GM21515 (cell line): ENCODE data around the gene MPC2.
A peak's percentile ranks its signal among the peaks of the same experiment; 100 is the strongest.

Experiments used
- ATAC-seq: cut with Tn5 transposase; IDR thresholded peaks from one replicate; pipeline ENCODE4 v1.9.1; 2021; ENCODE audit not compliant: unreplicated experiment

Gene MPC2

DNA sequence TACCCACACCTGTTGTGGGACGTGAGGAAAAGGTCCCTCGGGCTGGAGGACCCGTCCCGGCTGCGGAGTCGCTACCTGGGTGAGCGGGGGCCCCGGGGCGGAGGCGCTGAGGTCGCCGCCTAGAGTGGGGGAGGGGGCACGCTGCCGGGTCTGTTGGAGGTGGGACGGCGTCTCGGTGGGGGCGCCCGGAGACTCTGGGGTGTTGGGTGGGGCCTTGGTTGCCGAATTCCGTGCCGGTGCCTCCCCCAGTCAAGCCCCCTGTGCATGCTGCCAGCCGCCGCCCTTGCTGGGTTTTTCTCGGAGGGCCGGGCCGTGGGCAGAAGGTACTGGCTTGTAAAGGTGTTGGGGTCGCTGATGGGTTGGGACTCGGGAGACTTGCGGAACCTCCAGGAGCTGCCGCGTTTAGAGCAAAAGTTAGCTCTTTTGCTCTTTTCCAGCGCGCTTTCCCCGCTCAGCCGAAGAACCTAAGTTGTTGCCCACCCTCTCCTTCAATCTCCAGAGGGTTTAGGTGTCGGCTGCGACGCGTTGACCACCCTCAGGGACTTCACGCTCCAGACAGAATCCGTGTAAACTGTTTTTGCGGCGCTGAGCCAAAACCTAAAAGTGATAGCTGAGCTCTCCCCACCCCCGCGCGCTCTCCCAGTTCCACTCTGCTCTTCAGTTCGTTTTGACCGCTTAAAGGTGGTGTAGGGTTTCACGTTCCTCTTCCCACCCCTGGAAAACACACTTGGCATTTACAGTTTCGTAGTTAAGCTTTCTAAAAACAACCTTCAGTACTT, at the start of gene MPC2:
Gene MPC2 (minus strand): TSS at position 143 of the 779 bp plus-strand sequence. CDS start 1,231 bp downstream, outside the sequence.
- ATAC-seq: peak; percentile 19

- no peak for ATAC-seq
These were observed 48.1 kb upstream of the MPC2 start for GRCh38 chr1:167984886-167985489.

DNA sequence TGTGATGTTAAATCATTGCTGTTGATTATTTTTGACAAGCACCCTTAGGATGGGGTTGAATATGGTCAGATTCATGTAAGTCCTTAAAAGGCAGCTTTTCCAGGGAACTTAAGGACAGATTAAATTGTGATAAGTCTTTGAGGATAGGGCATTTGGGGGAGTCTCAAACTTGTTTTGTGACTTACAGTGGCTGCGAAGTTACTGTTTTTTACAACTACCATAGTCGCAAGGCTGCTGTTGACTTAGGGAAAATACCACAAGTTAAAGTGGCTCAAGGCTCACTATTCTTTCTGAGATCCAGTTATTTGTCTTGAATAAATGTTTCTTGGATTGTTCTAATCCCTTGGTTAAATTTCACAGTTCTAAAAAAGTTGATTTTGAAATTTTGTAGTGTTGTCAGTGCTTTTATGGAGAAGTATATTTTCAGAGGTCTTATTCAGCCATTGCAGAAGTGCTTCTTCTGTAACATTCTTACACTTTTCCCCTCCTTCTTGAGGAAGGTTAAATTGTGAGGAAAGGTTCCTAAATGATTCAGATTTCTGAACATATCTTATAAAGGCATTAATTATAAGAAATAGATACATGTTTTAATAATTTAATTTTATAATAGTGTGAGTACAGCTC, 47.0 kb upstream of the MPC2 start:
- ATAC-seq: no peak

GRCh38 chr1:167981933-167982332, 45.1 kb upstream of the MPC2 start:
- ATAC-seq: no peak

DNA sequence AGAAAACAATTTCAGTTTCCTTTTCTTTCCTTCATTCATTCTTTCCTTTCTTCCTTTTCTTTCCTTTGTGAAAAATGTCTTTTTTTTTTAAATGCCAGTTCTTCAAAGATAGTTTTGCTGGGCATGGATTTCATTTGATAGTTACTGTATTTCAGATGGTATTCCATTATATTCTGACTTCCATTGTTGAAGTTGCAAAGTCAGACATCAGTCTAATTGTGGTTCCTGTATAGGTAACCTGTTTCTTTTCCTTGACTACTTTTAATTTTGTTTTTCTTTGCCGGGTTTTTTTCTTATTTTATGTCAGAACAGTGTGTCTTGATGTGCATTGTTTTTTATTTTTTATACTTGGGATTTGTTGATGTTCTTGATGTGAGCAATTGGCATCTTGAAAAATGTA, 40.4 kb upstream of the MPC2 start:
- no peak for ATAC-seq

GRCh38 chr1:167974698-167975097, 37.8 kb upstream of the MPC2 start:
- ATAC-seq: no peak

DNA sequence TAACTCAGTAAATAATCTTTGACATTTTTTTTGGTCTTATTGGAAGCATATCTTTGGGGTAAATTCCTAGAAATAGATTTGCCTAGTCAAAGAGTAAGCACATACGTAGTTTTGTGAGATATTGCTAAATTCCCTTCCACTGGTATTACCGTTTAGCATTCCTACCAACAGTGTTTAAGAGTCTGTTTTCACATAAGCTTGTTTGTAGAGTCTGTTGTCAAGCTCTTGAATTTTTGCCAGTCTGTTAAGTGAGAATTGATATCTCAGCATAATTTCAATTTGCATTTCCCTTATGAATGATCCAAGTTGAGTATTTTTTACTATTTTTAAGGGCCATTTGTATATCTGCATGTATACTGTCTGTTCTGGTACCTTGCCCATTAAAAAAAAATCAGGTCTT, 37.0 kb upstream of the MPC2 start:
- ATAC-seq: no peak

DNA sequence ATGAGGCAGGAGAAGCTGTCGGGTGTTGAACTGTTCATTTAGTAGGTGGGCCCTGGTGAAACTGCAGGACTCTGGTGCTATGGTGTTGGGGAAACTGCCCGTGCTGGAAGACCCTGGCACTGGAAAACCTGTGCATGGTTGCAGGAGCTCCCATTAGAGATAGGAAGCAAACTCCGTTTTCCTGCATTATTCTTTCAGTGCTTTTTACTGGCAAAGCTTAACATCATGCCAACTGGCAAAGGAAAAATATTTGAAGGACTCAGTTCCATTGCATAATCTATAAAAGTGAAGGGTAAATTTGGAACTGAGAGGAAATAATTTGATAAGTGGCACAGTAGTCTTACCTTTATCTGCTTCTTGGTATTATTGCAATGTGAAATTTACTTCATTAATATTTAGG, 31.7 kb upstream of the MPC2 start:
- ATAC-seq: no peak

GRCh38 chr1:167966050-167966449, 29.2 kb upstream of the MPC2 start:
- ATAC-seq: no peak

DNA sequence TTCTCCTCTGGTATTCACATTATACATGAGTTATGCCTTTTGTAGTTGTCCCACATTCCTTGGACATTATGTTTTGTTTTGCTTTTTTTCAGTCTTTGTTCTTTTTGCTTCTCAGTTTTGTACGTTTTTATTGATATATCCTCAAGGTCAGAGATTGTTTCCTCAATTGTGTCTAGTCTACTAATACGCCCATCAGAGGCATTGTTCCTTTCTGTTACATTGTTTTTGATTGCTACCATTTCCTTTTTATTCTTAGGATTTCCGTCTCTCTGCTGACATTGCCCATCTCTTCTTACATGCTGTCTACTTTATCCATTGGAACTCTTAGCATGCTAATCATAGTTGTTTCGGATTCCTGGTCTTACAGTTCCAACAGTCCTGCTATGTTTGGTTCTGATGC, 27.8 kb upstream of the MPC2 start:
- no peak for ATAC-seq

GRCh38 chr1:167957710-167958109, 20.8 kb upstream of the MPC2 start:
- no peak for ATAC-seq

DNA sequence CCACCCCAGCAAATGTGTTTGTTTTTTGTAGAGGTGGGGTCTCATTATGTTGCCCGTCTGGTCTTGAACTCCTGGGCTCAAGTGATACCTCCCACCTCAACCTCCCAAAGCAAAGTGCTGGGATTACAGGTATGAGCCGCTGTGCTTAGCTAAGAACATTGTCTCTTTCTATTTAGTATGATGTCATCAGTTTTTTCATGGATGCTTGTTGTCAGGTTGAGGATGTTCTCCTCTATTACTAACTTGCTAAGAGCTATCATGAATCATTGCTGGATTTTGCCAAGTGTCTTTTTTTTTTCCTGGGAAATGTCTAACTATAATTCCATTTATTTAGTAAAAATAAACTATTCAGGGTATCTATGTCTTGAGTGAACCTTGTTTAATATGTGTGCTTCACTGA, 19.0 kb upstream of the MPC2 start:
- no peak for ATAC-seq

GRCh38 chr1:167950569-167950968, 13.7 kb upstream of the MPC2 start:
- ATAC-seq: no peak

- no peak for ATAC-seq
These were observed 12.9 kb upstream of the MPC2 start for GRCh38 chr1:167949785-167950184.

GRCh38 chr1:167947733-167948132, 10.9 kb upstream of the MPC2 start:
- ATAC-seq: no peak

DNA sequence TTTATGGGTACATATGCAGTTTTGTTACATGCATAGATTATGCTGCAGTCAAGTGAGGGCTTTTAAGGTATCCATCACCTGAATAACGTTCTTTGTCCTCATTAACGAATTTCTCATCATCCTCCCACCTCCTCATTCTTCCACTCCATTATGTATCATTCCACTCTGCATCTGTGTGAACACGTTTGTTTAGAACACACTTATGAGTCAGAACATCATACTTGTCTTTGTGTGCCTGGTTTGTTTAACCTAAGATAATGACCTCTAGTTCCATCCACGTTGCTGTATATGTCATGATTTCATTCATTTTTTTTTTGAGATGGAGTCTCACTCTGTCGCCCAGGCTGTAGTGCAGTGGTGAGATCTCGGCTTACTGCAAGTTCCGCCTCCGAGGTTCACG, 6.7 kb upstream of the MPC2 start:
- no peak for ATAC-seq

DNA sequence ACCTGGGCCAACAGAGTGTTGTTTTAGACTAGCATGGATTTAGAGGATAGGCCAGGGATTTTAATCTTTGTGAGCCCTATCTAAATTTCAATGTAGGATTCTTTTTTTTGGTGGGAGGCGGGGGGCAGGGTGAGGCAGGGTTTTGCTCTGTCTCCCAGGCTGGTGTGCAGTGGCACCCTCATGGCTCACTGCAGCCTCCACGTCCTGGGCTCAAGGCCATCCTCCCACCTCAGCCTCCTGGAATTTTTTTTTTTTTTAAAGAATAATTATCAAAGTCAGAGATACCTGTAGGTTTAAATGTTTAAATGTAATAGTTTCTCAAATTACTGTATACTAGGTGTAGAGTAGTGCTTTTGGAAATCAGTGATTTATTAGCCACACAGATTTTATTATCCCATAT, 3.4 kb upstream of the MPC2 start:
- ATAC-seq: no peak

DNA sequence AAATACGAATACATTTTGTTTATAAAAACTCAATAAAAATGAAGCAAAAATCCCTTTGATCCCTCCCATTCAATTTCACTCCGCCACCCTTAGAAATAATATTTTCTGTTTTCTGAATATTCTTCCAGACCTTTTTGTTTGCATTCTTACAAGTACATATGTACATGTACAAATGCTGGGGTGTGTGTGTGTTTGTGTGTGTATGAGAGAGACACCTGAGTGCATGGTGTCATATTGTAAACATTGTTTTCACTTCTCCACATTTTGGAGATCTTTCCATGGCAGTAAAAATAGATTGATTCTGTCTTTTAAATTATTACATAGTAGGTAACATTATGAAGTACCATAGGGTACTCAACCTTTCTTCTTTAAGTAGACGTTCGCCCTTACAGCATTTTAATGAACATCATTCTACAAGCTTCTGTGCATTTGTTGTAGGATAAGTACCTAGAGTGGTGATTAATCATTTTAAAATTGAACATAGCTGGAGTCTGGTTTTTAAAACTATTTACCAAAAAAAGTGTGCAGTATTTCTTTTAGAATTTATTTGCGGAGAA, 1.3 kb upstream of the MPC2 start:
- no peak for ATAC-seq

GRCh38 chr1:167937709-167938010, 788 bp upstream of the MPC2 start:
- ATAC-seq: no peak

- peak; percentile 74 for ATAC-seq
These were observed 573 bp downstream of the MPC2 start, which contains the start of gene DCAF6 for GRCh38 chr1:167936068-167936929. Gene DCAF6 (plus strand): TSS chr1:167936683. CDS start chr1:167936912, 229 bp downstream.
